SH-SY5Y (cell line): Measurements from ENCODE around the gene STRBP.

Experiments used
- GATA2 ChIP-seq: IDR thresholded peaks from 2 replicates; pipeline ENCODE4 v1.6.1; 2011; ENCODE audit warnings: mild to moderate bottlenecking, low read depth, low read length
- GATA3 ChIP-seq: IDR thresholded peaks from 2 replicates; pipeline ENCODE4 v1.6.1; 2011; ENCODE audit warnings: low read depth, mild to moderate bottlenecking, low read length, moderate library complexity

DNA sequence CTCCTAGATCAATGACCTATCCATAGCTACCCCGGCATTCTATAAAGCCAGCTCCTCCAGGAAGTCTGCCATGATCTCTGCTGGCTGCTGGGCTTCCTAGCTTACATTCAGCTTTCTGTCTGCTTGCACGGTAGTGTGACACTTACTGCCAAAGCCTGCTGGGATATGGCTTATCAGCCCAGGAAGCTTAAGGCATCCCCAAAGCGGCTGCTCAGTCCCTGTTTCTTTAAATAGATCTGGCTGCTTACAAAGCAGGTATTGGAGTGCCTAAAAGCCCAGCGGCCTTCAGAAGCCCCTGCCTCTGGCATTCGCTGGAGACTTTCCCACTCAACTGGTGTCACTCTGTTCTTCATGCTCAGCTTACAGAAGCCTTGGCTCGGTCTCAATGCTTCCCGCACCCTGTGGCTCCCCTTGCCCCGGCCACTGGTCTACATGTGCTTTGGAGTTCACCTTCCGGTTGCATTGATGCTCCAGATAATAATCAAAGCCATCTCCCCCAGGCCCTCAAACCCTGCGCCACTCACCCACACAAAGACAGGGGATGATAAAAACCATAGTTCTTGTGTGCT lies 31.3 kb upstream of the STRBP start:
- TF ChIP-seq GATA2: peak; percentile 82
- peak; percentile 31; the same call in 1 of the 2 replicates for TF ChIP-seq GATA3
